NCI-H2029 treated with DMSO at 0.1 percent for 48 hours (cell line): ENCODE data around the gene SGSM2.

Experiments used
- DNase-seq: peaks from one replicate; lab custom pipeline; 2025; lab: John Stamatoyannopoulos, UW

Gene SGSM2

DNA sequence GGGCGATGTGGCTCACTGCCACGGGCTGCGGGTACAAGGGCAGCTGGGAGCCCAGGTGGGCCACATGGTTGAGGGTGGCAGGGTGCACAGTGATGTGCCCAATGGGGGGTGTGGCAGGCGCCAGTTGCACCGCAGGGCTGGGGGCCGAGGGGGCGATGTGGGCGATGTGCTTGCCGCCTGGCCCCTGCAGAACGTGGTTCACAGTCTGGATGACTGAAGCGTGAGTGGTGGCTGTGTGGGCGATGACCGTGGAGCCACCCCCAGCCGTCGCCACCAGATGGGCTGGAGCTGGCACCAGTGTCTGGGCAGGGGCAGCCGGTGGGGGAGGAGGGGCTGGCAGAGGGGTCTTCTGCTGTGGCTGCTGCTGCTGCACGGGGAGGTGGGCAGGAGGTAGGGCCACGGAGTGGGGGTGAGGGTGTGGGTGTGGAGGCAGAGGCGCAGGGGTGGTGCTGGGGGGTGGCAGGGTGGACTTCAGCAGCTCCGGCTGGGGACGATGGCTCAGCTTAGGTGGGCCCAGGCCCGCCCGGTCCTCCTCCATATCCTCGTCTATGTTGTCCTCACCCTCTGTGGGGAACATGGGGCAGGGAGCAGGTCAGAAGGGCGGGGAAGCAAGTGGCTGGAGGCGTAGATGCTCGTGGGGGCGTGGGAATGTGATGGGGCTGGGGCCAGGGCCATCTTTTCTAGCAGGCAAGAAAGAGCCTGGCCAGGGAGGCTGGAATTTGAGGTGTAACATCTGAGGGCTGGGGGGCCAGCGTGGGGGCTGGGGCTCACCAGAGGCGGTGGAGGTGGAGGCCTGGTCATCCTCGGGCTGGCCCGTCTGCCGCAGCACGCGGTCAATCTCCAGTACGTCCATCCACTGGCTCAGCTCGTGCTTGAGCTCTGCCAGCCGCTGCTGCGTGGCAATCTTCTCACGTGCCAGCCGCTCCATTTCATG is 50.1 kb downstream of the SGSM2 start:
- DNase-seq, result no peak

DNA sequence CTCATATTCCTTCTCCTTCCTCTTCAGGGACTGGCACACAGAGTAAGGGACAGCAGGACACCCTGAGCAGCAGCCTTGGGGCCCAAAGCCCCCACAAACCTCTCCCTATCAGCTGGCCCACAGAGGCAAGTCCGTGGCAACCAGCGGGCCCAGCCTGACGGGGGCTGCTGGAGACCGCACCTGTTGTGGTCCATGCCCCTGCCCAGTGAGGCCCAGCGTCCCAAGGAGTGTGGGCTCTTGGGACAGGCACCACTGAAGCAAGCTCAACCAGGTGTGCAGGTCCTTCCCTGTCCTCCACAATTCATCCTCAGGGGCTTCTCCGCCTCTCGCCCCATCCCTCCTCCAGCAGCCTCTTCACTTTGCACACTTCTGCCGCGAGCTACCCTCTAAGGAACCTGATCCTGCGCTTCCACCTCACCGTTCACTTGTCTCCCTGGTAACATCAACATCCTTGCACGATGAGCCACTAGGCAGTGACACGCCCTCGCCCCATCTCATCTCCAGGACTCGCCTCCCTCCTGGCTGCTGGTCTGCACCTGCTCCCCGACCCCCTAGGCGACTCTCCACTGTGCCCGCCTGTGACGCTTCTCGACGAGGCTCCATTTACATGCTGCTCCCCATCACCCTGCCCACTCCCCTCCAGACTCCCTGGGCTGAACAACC is 50.9 kb downstream of the SGSM2 start:
- no peak for DNase-seq

- DNase-seq, result no peak
Observed at GRCh38 chr17:2388683-2389055, 51.4 kb downstream of the SGSM2 start.

DNA sequence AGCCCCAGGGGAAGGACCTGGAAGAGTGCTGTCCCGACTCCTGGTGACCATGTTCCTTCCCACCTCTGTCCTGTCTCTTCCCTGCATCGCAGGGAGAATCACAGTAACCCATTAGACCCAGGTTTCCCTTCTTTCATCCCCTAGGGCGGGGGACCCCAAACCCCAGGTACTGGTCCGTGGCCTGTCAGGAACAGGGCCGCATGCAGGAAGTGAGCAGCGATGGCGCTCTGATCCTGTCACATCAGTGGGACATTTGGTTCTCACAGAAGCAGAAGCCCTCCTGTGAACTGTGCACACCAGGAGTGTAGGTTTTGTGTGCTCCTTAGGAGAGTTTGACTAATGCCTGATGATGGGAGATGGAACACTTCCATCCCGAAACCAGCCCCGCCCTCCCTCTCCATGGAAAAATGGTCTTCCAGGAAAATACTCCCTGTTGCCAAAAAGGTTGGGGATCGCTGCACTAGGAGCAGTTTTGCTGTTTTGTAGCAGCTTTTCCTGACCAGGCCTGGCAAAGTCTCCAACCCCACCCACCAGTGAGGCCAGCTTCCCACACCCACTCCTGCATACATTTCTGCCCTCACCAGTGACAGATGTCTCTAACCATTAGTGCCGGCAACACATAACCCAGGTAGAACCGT is 53.0 kb downstream of the SGSM2 start:
- DNase-seq, result no peak

GRCh38 chr17:2391597-2392251 is 54.4 kb downstream of the SGSM2 start:
- no peak for DNase-seq

GRCh38 chr17:2392252-2393173 is 55.2 kb downstream of the SGSM2 start:
- peak; percentile 34 for DNase-seq

DNA sequence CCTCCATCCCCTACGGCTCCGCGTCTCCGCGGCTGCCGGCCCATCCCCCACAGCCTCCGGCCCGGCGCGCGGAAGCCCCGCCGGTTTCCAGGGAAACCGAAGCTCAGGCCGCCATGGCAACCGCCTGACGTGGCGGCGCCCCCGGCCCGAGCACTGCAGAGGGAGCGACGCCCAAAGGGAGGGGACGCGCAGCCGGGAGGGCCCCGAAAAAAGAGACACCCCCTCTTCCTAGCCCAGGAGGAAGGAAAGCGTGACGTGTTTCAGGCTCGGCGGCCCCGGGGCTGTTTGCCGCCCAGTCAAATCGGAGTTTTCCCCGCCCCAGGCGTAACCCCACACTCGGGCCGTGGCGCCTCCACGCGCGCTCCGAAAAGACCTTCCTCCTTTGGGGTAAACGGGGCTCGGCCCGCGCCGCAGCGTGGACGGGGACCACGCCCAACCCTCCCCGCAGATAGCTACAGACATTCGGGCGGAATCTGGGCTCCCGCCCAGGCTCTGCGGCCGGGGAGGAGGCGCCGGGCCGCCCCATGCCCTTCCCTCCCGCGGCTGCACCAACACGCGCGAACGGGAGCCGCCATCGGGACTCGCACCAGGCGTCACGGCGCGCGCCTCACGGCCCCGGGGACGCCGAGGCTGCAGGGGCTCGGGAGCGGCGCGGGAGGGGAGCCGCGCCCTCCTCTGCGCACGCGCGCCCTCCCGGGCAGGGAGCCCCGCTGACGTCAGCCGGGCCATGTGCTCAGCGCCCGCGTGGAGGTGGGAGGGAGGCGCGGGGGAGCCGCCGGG is 56.1 kb downstream of the SGSM2 start:
- no peak for DNase-seq

DNA sequence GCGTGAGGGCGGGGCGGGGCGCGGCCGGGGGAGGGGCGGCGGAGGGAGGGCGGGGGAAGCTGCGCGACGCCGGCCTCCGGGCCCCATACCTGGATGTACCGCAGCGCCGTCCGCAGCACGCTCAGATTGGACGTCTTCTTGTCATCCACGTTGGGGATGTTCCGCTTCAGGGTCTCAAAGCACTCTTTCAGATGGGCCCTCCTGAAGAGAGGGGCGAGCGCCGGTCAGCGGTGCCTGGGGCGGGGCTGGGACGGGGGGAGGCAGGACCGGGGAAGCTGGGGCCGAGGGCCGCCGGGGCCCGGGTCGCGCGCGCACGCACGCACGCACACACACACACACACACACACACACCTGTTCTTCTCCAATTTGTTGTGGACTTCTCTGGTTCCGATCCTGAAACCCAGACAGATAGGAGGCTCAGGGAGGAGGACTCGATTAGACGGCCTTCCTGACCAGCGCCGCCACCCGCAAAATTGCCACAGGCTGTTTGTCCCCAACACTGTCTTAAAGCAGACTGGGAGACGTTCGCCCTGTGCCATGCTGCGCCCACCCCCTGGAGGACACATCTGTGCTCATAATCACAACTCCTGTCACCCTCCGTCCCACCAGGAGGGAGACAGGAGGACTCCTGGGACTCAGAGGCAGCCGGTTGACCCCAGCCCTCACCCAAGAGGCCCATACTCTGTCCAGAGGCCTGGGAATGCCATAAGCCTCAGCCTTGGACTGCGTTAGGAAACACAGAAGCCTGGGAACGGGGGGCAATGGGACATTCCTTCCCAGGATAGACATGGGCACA is 56.9 kb downstream of the SGSM2 start:
- DNase-seq, result no peak

DNA sequence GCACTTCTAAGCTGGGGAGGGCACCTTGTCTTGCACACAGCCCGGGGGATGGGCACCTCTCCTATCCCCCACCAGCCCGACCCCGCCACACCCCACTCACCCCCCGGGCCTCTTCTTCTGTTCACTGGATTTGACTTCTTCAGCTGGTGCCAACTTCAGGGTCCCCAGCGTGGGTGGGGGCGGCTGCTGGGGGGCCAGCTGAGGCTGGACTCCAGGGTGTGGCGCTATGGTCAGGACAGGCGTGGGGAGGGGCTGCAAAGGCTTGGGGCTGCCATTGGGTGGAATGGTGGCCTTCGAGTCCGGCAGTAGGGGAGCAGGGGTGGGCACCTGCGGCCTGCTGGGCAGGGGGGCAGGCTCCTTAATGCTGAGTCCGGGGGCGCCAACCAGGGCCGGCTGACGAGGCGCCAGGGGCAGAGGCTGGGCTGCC is 57.5 kb downstream of the SGSM2 start:
- no peak for DNase-seq

- no peak for DNase-seq
Observed at GRCh38 chr17:2395258-2396181, 58.2 kb downstream of the SGSM2 start.

GRCh38 chr17:2396192-2396567 is 58.9 kb downstream of the SGSM2 start:
- no peak for DNase-seq

GRCh38 chr17:2396568-2397246 is 59.4 kb downstream of the SGSM2 start:
- no peak for DNase-seq

DNA sequence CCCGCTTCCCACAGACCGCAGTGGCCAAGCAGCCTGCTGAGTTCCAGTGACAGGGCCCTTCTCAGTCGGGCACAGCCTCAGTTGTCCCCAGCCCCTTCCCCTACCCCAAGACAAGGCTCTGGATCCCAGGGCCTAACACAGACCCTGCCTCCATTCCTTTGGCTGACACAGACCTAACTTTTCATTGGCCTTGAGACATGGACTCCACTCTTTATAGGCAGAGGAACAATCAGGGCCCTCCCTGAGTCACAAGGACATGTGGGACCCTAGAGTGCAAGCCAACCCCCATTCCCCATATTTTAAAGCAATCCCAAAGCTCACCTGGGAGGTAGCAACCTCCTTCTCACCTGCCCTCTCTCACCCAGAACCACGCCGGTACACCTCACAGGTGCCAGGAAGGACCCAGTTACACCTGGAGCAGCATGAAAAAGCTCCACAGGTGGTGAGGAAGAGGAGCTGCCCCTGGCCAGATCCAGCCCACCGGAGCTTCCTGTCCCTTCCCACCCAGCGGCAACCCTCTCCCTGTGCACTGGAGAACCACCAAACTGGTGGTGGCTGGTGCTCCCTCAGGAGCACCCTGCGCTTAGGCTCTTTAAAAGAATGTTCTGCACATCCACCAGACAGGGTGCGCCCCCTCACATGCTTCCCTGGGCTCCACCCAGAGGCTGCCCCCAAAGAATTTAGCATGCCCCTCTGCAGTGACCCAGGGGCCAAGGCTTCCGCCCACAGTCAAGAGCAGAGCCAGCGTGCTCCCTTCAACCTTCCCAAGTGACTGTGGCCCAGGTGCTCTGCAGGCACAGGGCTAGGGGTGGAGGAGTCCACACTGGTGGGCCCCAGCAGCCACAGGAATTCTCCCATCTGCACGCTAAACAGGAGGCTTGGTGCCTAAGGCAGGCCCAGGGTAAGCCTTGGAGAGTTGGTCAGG is 60.2 kb downstream of the SGSM2 start:
- no peak for DNase-seq

GRCh38 chr17:2398182-2398581 is 60.9 kb downstream of the SGSM2 start:
- DNase-seq, result no peak

DNA sequence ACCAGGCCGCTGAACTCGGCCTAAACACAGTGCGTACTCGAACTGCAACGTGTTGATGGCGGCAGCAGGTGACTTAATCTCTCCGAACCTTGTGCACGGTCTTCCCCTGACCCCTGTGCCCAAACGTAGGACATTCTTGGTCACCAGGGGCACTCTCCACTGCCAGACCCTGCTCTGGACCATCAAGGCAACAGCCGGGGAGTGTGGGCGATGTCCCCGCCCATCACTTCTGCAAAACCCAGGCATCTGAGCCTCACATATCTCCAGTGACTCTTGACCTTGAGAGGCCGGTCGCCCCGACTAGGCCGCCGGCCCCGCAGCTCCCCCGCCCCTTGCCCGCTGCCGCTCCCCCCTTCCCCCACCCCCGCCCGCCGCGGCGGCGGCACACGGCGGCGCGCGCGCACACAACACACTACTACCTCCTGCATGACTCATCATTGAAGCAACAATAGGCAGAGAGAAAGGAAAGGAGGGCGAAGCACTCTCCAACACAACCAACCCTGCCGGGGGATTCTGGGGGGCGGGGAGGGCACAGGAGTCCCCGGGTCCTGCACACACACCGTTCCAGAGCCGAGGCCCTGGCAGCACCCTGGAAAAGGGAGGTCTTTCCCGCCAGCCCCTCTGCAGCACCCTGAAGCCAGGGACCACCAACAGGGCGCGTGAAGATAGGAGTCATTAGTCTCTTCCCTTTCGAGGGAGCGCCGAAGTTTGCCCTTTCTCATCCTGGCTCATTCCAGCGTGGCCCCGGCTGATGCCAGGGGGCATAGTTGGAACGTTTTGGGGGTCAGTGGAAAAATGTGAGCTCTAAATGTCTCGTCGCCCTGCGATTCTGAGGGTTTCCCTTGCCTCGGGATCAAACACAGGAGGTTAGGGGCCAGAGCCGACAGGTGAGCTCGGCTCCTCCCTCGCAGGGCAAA is 61.6 kb downstream of the SGSM2 start:
- no peak for DNase-seq
